ENCODE data around the gene ACOX3. TPM values are rescaled to one million over a fixed set of nuclear protein-coding genes. Genes with fewer than 3 reads are reported as not detected.
"Not testable (repeated sequence)": the region's sequence is repeated elsewhere in the genome, so short reads cannot be mapped to it uniquely, and the experiment has no call there.

The ACOX3 gene
- total and polyA plus RNA-seq, 2 of the 8 experiments (the other 6 are each of a cell fraction or from before 2014, with no cell fraction given) = 2.5 to 9.9 TPM

GRCh38 chr4:8386731-8387130 lies 53.8 kb downstream of the ACOX3 start (continued):
- TF ChIP-seq HDAC6 (IDR thresholded peaks at IDR 0.05; ENCODE audit: low read depth, low read length) = no peak
- TF ChIP-seq HDAC2 (IDR thresholded peaks at IDR 0.05; ENCODE audit: borderline replicate concordance in 1 of 2, low read depth in 2 of 2, low read length in 2 of 2) = no peak
- no peak for TF ChIP-seq BRCA1 (IDR thresholded peaks at IDR 0.05; ENCODE audit: low read depth, low read length)
- no peak for TF ChIP-seq EZH2 (IDR thresholded peaks at IDR 0.05; ENCODE audit: low read depth, low read length, severe bottlenecking)
- no peak for TF ChIP-seq TBP (IDR thresholded peaks at IDR 0.05; ENCODE audit: low read depth, low read length)
- TF ChIP-seq BACH1 (IDR thresholded peaks at IDR 0.05; ENCODE audit: low read length) = no peak
- no peak for TF ChIP-seq RAD21 (IDR thresholded peaks at IDR 0.05 in 1 of 2, conservative IDR thresholded peaks at IDR 0.05 in 1 of 2; ENCODE audit: low read depth in 2 of 2, low read length in 2 of 2)

GRCh38 chr4:8386131-8386530 lies 54.4 kb downstream of the ACOX3 start:
- H3K4me3 ChIP-seq (ENCODE audit: extremely low read depth in 1 of 4, insufficient read depth in 2 of 4, low read depth in 3 of 4, low read length in 4 of 4); FAIRE-seq; H3K27ac ChIP-seq (ENCODE audit: low read depth, low read length); H3K27me3 ChIP-seq (replicated peaks in 1 of 4; ENCODE audit: control insufficient read depth in 3 of 4, extremely low read depth in 1 of 4, insufficient read depth in 3 of 4, low read length in 3 of 4); H3K4me2 ChIP-seq (ENCODE audit: insufficient read depth in 1 of 2, low read depth in 2 of 2, low read length in 2 of 2); H2BK5ac ChIP-seq (ENCODE audit: low read depth, low read length); H3K9me3 ChIP-seq (ENCODE audit: insufficient read depth in 2 of 2, low read depth in 1 of 2, low read length in 1 of 2); H2BK20ac ChIP-seq (ENCODE audit: low read length); H3K14ac ChIP-seq (ENCODE audit: insufficient read length); H3K23me2 ChIP-seq (ENCODE audit: low read depth, low read length); H2BK12ac ChIP-seq (ENCODE audit: low read depth, low read length); H4K91ac ChIP-seq (replicated peaks; ENCODE audit: insufficient read length, low read length); H2AFZ ChIP-seq (ENCODE audit: low read length); H3K56ac ChIP-seq (replicated peaks; ENCODE audit: insufficient read length, low read depth, low read length); H3K9ac ChIP-seq (replicated peaks in 1 of 4; ENCODE audit: extremely low read depth in 1 of 4, low read depth in 3 of 4, low read length in 3 of 4); H3K4ac ChIP-seq (replicated peaks; ENCODE audit: insufficient read length, low read depth, low read length); H3K79me1 ChIP-seq (ENCODE audit: low read depth, low read length); DNase-seq (ENCODE audit: low read depth in 1 of 2, low spot score in 2 of 2); H3K23ac ChIP-seq (ENCODE audit: insufficient read length); H3K79me2 ChIP-seq (ENCODE audit: control insufficient read depth in 1 of 2, insufficient read depth in 2 of 2, low read length in 2 of 2); H4K5ac ChIP-seq (ENCODE audit: insufficient read length, low read depth, low read length); H4K8ac ChIP-seq (ENCODE audit: extremely low read depth, insufficient read depth, low read length); H3K18ac ChIP-seq (ENCODE audit: extremely low read depth, low read length); H3K4me1 ChIP-seq (replicated peaks in 1 of 4; ENCODE audit: control insufficient read depth in 3 of 4, insufficient read depth in 4 of 4, low read length in 3 of 4); POLR2A ChIA-PET (ENCODE audit: partially characterized antibody); H4K20me1 ChIP-seq (replicated peaks in 1 of 2; ENCODE audit: control insufficient read depth in 1 of 2, insufficient read depth in 2 of 2, low read length in 2 of 2); H2BK120ac ChIP-seq (replicated peaks; ENCODE audit: low read depth, low read length); H3K36me3 ChIP-seq (ENCODE audit: control insufficient read depth in 2 of 4, insufficient read depth in 4 of 4, low read length in 3 of 4); H2BK15ac ChIP-seq (ENCODE audit: low read length); H2AK5ac ChIP-seq (ENCODE audit: low read depth, low read length): not testable (repeated sequence)
- WGBS, 2 experiments (ENCODE audit: extremely low coverage in 1 of 2, insufficient coverage in 1 of 2, insufficient read length in 1 of 2, insufficient replicate concordance in 2 of 2, low coverage in 1 of 2, low lambda C conversion rate in 2 of 2, missing lambda C conversion rate in 1 of 2) = 91% methylated on average over 12 of the region's 13 CpGs; no CpG with 5 or more reads in 1 of the 2 experiments
- CTCF ChIA-PET (ENCODE audit: partially characterized antibody) = interaction anchor here (1.1 to 1.7 kb wide), 3 partner anchors 11 to 209 kb away, joined by 4 read pairs; no protein-coding TSS in a partner anchor
